ENCODE results near the gene WWOX. TPM values are rescaled to one million over a fixed set of nuclear protein-coding genes. Genes with fewer than 3 reads are reported as not detected.

Gene WWOX
- total and polyA plus RNA-seq, 10 donors, result 5.9 to 90.3 (median 26.4) TPM

DNA sequence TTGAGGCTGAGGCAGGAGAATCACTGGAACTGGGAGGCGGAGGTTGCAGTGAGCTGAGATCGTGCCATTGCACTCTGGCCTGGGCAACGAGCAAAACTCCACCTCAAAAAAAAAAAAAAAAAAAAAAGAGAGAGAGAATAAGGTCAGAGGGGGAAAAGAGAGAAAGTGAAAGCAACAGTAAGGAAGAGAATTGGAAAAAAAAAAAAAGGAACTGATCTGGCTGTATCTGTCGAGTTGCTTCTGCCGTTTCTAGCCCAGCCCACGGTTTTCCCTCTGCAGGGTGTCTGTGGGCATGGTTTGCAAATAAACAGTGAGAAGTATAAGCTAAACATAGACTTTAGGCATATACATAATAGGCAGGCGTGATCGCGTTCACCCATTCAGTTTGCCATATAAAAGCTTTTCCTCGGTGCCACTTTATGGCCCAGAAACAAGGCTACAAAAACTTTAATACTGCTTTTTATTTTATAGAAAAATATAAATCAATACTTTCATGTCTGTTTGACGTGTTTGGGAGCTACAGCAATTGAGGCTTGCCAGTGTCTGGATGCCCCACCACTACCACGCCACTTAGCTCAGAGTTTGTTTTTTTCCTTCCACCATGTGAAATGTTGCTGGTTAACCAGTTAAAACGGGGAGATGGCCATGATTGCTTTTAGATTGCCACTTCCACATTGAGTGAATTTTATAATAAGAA lies 1064.4 kb downstream of the WWOX start:
- Histone ChIP-seq H3K27me3 (replicated peaks in 1 of 7) (no peaks in the 10 kb centered on the region), H3K27ac (peak overlapping the region in 3 of 8 donors; percentile 3 to 26 (median 5))

DNA sequence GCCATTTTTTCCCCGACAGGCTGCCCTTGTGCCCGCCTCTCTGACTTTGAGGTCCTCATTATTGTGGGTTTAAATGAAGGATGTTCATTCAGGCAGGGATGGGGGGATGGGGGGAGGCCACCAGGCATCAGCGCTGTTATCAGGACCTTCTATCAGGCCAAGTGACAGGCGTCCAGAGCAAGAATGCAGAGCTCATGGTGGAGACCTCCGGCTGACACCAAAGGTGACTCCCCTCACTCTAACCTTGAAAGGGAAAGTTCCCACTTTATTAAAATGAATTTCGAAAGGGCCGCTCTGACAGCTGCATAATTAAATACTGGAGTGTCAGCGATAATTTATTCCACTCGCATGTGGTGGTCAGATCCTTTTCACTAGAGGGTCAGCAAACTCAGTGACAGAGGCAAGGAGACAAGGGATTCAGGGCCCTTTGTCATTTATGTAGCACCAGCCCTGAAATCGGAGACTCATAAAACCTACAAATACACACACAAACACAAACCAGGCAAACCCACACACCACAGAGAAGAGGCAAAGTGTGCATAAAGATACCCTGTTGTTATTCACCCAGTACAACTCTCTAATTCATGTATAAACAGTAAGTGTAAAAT lies 1065.0 kb downstream of the WWOX start:
- intact Hi-C loops (cut with DNase I; ENCODE audit: low total_unique reads), result no loop called here
- peaks cover 0 to 24% (median 9%) of the 10 kb centered on the region in 6 donors for H3K4me1 ChIP-seq
- H3K27me3 ChIP-seq (replicated peaks in 1 of 7), result no peaks in the 10 kb centered on the region
- 78 to 85% (median 81%) methylated on average over 10 of the region's 10 CpGs for WGBS, 5 donors
- peak overlapping the region in 3 of 8 donors; percentile 3 to 26 (median 5) for H3K27ac ChIP-seq
- no peak overlapping the region for H3K4me3 ChIP-seq
- peaks cover 0 to 11% (median 6%) of the 10 kb centered on the region in 8 donors for H3K9me3 ChIP-seq
- no peak for TF ChIP-seq POLR2AphosphoS5 (IDR thresholded peaks at IDR 0.05)
- no peak for TF ChIP-seq POLR2A (IDR thresholded peaks at IDR 0.05)
- TF ChIP-seq CTCF (IDR thresholded peaks at IDR 0.05 in 8 of 11, conservative IDR thresholded peaks at IDR 0.05 in 3 of 11), result no peak
- no peaks in the 10 kb centered on the region for H3K36me3 ChIP-seq
- DNase-seq, result no peak

More for the DNA sequence above, 1064.4 kb downstream of the WWOX start:
- no peaks in the 10 kb centered on the region for H3K36me3 ChIP-seq
- no peak overlapping the region for H3K4me3 ChIP-seq
- intact Hi-C loops (cut with DNase I; ENCODE audit: low total_unique reads), result no loop called here
- DNase-seq, result no peak
- 36 to 52% (median 40%) methylated on average over 13 of the region's 13 CpGs for WGBS, 5 donors
- peaks cover 0 to 19% (median 9%) of the 10 kb centered on the region in 6 donors for H3K4me1 ChIP-seq
- peaks cover 0 to 11% (median 6%) of the 10 kb centered on the region in 8 donors for H3K9me3 ChIP-seq
- no peak for TF ChIP-seq CTCF (IDR thresholded peaks at IDR 0.05 in 8 of 11, conservative IDR thresholded peaks at IDR 0.05 in 3 of 11)

- DNase-seq, result no peak
- TF ChIP-seq POLR2AphosphoS5 (IDR thresholded peaks at IDR 0.05) (no peak), CTCF (IDR thresholded peaks at IDR 0.05 in 8 of 11, conservative IDR thresholded peaks at IDR 0.05 in 3 of 11) (no peak), POLR2A (IDR thresholded peaks at IDR 0.05) (no peak)
Measured at GRCh38 chr16:79165079-79165478, 1065.6 kb downstream of the WWOX start.

DNA sequence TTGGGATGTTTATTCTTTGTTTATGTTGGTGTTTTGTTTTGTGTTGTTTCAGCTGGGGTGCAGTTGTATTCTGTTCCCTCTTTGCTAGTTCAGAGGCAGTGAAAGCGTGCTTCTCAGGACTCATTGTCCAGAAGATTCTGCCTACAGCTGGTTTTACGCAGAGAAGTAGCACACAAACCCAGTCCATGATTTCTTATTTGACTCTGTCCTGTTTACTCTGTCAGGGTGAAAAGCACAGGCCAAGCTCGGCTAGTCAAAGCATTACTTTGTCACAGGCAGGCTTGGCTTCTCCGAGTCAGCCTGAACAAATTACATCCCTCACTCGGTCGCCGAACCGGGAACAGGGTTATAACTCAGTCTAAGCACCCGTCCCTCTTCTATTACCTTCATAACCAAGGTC lies 1066.1 kb downstream of the WWOX start:
- H3K4me1 ChIP-seq, result peaks cover 0 to 26% (median 9%) of the 10 kb centered on the region in 6 donors
- WGBS, 5 donors, result 91 to 98% (median 95%) methylated on average over 9 of the region's 9 CpGs
- intact Hi-C loops (cut with DNase I; ENCODE audit: low total_unique reads), result no loop called here
- no peak overlapping the region for H3K4me3 ChIP-seq
- H3K36me3 ChIP-seq, result no peaks in the 10 kb centered on the region
- no peaks in the 10 kb centered on the region for H3K27me3 ChIP-seq (replicated peaks in 1 of 7)
- no peak for DNase-seq
- peaks cover 0 to 11% (median 6%) of the 10 kb centered on the region in 8 donors for H3K9me3 ChIP-seq
- no peak overlapping the region for H3K27ac ChIP-seq
- TF ChIP-seq CTCF (IDR thresholded peaks at IDR 0.05 in 8 of 11, conservative IDR thresholded peaks at IDR 0.05 in 3 of 11) (no peak), POLR2A (IDR thresholded peaks at IDR 0.05) (no peak), POLR2AphosphoS5 (IDR thresholded peaks at IDR 0.05) (no peak)

More at GRCh38 chr16:79165079-79165478, 1065.6 kb downstream of the WWOX start:
- intact Hi-C loops (cut with DNase I; ENCODE audit: low total_unique reads), result no loop called here
- H3K27ac ChIP-seq, result no peak overlapping the region
- H3K4me3 ChIP-seq, result no peak overlapping the region
- H3K36me3 ChIP-seq, result no peaks in the 10 kb centered on the region
- WGBS, 5 donors, result 83 to 90% (median 89%) methylated on average over 9 of the region's 9 CpGs
- H3K27me3 ChIP-seq (replicated peaks in 1 of 7), result no peaks in the 10 kb centered on the region
- H3K4me1 ChIP-seq, result peaks cover 0 to 26% (median 9%) of the 10 kb centered on the region in 6 donors
- H3K9me3 ChIP-seq, result peaks cover 0 to 11% (median 6%) of the 10 kb centered on the region in 8 donors
